ENCODE data around the gene APOE. TPM values are rescaled to one million over a fixed set of nuclear protein-coding genes. Genes with fewer than 3 reads are reported as not detected.
A peak's percentile ranks its signal among the peaks of the same experiment; 100 is the strongest.

APOE gene
- total and polyA plus RNA-seq, 2 experiments from 2014 or later: 1,133 to 1,438 TPM

- Mint-ChIP-seq H3K27me3 (ENCODE audit: insufficient read depth, low read depth, poor library complexity) (peaks cover 20% of the 10 kb centered on the region), H3K36me3 (ENCODE audit: low read depth) (peaks cover 73% of the 10 kb centered on the region), H3K27ac (peak overlapping the region; percentile 96), H3K9me3 (peaks cover 3% of the 10 kb centered on the region; the same call in 2 of the 3 replicates), H3K4me1 (peaks cover 22% of the 10 kb centered on the region), H3K4me3 (peak overlapping the region; percentile 76)
- ATAC-seq: peak; percentile 92
- Histone ChIP-seq H2AFZ (no peak overlapping the region), H3K27me3 (ENCODE audit: insufficient read depth) (no peaks in the 10 kb centered on the region), H3K4me2 (peak overlapping the region; percentile 67), H4K20me1 (replicated peaks; ENCODE audit: insufficient read depth) (peaks cover 33% of the 10 kb centered on the region), H3K4me1 (ENCODE audit: insufficient read depth) (peaks cover 9% of the 10 kb centered on the region; the same call in 1 of the 2 replicates), H3K79me2 (replicated peaks; ENCODE audit: insufficient read depth) (peaks cover 33% of the 10 kb centered on the region), H3K36me3 (ENCODE audit: insufficient read depth) (peaks cover 34% of the 10 kb centered on the region), H3F3A (replicated peaks; ENCODE audit: low read depth) (peaks cover 27% of the 10 kb centered on the region), H3K4me3 (peak overlapping the region; percentile 46), H3K27ac (ENCODE audit: low read depth) (peak overlapping the region; percentile 83), H3K9me2 (ENCODE audit: insufficient read depth) (no peaks in the 10 kb centered on the region)
- peak; percentile 100 for DNase-seq (ENCODE audit: low spot score)
- TF ChIP-seq EZH2 (IDR thresholded peaks at IDR 0.05; ENCODE audit: low read depth, unreplicated experiment) (no peak), ZNF114 (CRISPR knock-in tag; IDR thresholded peaks at IDR 0.05) (no peak), NANOG (IDR thresholded peaks at IDR 0.05; ENCODE audit: borderline replicate concordance) (no peak), ZNF331 (CRISPR knock-in tag; IDR thresholded peaks at IDR 0.05; ENCODE audit: low read depth) (no peak), POLR2AphosphoS5 (IDR thresholded peaks at IDR 0.05; ENCODE audit: low read depth) (peak; percentile 83), JUNB (IDR thresholded peaks at IDR 0.05; ENCODE audit: unreplicated experiment) (no peak), CTCF (conservative IDR thresholded peaks at IDR 0.05; ENCODE audit: low read depth in 2 of 2) (no peak), STAT1 (IDR thresholded peaks at IDR 0.05; ENCODE audit: unreplicated experiment) (no peak), ETS1 (IDR thresholded peaks at IDR 0.05) (peak; percentile 86), EZH2phosphoT487 (IDR thresholded peaks at IDR 0.05; ENCODE audit: unreplicated experiment) (no peak), ZNF462 (CRISPR knock-in tag; IDR thresholded peaks at IDR 0.05) (no peak), REST (IDR thresholded peaks at IDR 0.05; ENCODE audit: unreplicated experiment) (no peak), CREB1 (CRISPR knock-in tag; IDR thresholded peaks at IDR 0.05; ENCODE audit: low read depth) (peak; percentile 90)
Observed at GRCh38 chr19:44890366-44891015, 15.1 kb upstream of the APOE start.

All from GM23338 (cell line).